Duodenal mucosa (tissue), 2 donors: Measurements from ENCODE around the gene IQGAP2.
A peak's percentile ranks its signal among the peaks of the same experiment; 100 is the strongest.
"Not testable (repeated sequence)": the region's sequence is repeated elsewhere in the genome, so short reads cannot be mapped to it uniquely, and the experiment has no call there.

ENCODE experiments used
- H3K27ac ChIP-seq: one replicate; pipeline ENCODE4 v1.7.0; 2013; ENCODE audit warnings: low read depth, low read length
- H3K27me3 ChIP-seq, 2 donors: one replicate each; pipeline ENCODE4 v1.7.0; 2013; ENCODE audit warnings: low read length in 2 of 2, control low read depth in 1 of 2; ENCODE audit not compliant: insufficient read depth in 2 of 2, control insufficient read depth in 1 of 2
- H3K36me3 ChIP-seq, 2 donors: one replicate each; pipeline ENCODE4 v1.7.0; 2013; ENCODE audit warnings: low read length in 2 of 2, control low read depth in 1 of 2; ENCODE audit not compliant: insufficient read depth in 2 of 2, control insufficient read depth in 1 of 2
- H3K4me1 ChIP-seq, 2 donors: one replicate each; pipeline ENCODE4 v1.7.0; 2013; ENCODE audit warnings: low read length in 2 of 2, control low read depth in 1 of 2; ENCODE audit not compliant: insufficient read depth in 2 of 2, control insufficient read depth in 1 of 2
- H3K4me3 ChIP-seq, 2 donors: one replicate each; pipeline ENCODE4 v1.7.0; 2013; ENCODE audit warnings: low read length in 2 of 2, low read depth in 1 of 2
- H3K9ac ChIP-seq, 2 donors: one replicate each; pipeline ENCODE4 v1.7.0; 2013; ENCODE audit warnings: low read length in 2 of 2, low read depth in 1 of 2
- H3K9me3 ChIP-seq, 2 donors: one replicate each; pipeline ENCODE4 v1.7.0; 2013; ENCODE audit warnings: low read length in 2 of 2, control low read depth in 1 of 2; ENCODE audit not compliant: control insufficient read depth in 1 of 2

Gene IQGAP2

DNA sequence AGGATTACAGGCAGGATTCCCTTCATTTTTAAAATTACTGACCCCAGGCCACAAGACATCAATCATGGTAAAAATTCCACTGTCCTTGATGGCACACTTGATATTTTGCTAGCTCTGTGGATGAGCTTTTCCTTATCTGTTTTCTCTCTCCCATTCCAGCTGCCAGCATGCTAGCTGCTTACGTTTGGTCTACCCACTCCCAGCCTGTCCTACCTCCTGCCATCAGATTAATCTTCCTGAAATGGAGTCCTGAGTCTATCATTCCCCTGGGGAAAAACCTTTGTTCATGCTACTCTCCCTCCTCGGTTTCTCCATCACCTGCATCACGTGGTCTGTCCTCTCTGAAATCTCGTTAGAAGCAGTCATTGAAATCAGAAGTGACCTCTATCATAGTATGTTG is 111.2 kb downstream of the IQGAP2 start:
- Histone ChIP-seq H3K27me3 (no peaks in the 10 kb centered on the region), H3K36me3 (peaks cover 0 to 3% of the 10 kb centered on the region in 2 donors), H3K4me3 (no peak overlapping the region), H3K9me3 (no peaks in the 10 kb centered on the region), H3K9ac (no peak overlapping the region), H3K27ac (no peak overlapping the region), H3K4me1 (no peaks in the 10 kb centered on the region)

GRCh38 chr5:76514713-76515112 is 111.6 kb downstream of the IQGAP2 start:
- Histone ChIP-seq H3K36me3 (peaks cover 0 to 3% of the 10 kb centered on the region in 2 donors), H3K27ac (no peak overlapping the region), H3K27me3 (no peaks in the 10 kb centered on the region), H3K9ac (no peak overlapping the region), H3K4me1 (no peaks in the 10 kb centered on the region), H3K9me3 (no peaks in the 10 kb centered on the region), H3K4me3 (no peak overlapping the region)

DNA sequence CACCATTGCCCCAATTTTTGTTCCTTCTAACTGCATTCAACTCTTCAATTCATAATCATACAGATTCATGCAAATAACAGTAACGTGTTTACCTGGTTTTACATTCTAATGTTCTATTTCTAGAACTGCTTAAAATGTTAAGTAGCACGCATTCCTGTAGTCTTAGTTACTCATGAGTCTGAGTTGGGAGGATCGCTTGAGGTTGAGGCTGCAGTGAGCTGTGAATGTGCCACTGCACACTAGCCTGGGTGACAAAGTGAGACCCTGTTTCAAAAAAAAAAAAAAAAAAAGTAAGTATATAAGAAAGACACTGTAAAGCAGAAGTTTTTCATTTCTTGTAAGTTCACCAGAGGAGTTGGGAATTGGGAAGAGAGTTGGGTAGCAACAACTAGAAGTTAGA is 114.2 kb downstream of the IQGAP2 start:
- H3K9me3 ChIP-seq, result no peaks in the 10 kb centered on the region
- no peak overlapping the region for H3K4me3 ChIP-seq
- H3K27me3 ChIP-seq, result no peaks in the 10 kb centered on the region
- H3K27ac ChIP-seq, result no peak overlapping the region
- no peaks in the 10 kb centered on the region for H3K36me3 ChIP-seq
- no peak overlapping the region for H3K9ac ChIP-seq
- H3K4me1 ChIP-seq, result peaks cover 5 to 11% of the 10 kb centered on the region in 2 donors

GRCh38 chr5:76518246-76518645 is 115.2 kb downstream of the IQGAP2 start:
- H3K9ac ChIP-seq, H3K36me3 ChIP-seq, H3K9me3 ChIP-seq, H3K27me3 ChIP-seq, H3K4me3 ChIP-seq, H3K27ac ChIP-seq: not testable (repeated sequence)
- H3K4me1 ChIP-seq, result peaks cover 10 to 20% of the 10 kb centered on the region in 2 donors

- Histone ChIP-seq H3K4me1 (peaks cover 12 to 29% of the 10 kb centered on the region in 2 donors), H3K9me3 (no peaks in the 10 kb centered on the region), H3K9ac (peak overlapping the region in 1 of 2 donors; percentile 20), H3K27ac (no peak overlapping the region), H3K27me3 (no peaks in the 10 kb centered on the region), H3K4me3 (no peak overlapping the region), H3K36me3 (no peaks in the 10 kb centered on the region)
Observed at GRCh38 chr5:76521240-76521758, 118.2 kb downstream of the IQGAP2 start.

DNA sequence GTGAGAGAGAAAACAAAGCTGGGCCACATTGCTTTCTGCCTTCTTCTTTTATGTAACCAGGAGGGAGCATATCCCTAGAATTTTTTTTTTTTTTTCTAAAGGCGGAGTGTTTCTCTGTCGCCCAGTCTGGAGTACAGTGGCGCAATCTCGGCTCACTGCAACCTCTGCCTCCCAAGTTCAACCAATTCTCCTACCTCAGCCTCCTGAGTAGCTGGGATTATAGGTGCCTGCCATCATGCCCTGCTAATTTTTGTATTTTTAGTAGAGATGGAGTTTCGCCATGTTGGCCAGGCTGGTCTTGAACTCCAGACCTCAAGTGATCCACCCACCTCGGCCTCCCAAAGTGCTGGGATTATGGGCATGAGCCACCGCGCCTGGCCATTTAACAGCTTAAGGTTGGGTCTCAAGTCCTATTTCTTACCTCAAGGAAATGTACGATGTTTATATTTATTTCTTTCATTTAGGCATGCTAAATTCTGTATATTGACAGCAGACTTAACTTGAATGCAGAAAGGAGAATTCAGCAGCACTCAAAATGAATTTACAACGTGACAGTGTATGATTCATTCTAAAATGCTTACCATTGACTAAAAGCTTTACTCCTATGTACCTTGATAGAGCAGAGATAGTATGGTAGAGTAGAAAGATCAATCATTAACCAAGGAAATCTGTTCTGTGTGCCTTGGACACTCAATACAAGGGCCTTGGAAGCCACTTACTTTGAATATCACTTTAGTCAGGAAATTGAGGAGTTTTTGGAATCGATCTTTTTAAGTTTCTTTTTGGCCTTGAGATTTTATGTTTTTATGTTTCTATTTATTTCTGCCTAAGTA is 119.2 kb downstream of the IQGAP2 start:
- H3K4me3 ChIP-seq, result no peak overlapping the region
- no peaks in the 10 kb centered on the region for H3K27me3 ChIP-seq
- no peak overlapping the region for H3K27ac ChIP-seq

GRCh38 chr5:76524101-76524835 is 121.2 kb downstream of the IQGAP2 start:
- H3K4me3 ChIP-seq, result no peak overlapping the region
- no peak overlapping the region for H3K9ac ChIP-seq
- no peaks in the 10 kb centered on the region for H3K36me3 ChIP-seq
- no peaks in the 10 kb centered on the region for H3K27me3 ChIP-seq
- no peak overlapping the region for H3K27ac ChIP-seq
- H3K4me1 ChIP-seq, result peaks cover 12 to 39% of the 10 kb centered on the region in 2 donors
- H3K9me3 ChIP-seq, result no peaks in the 10 kb centered on the region

More for the DNA sequence above, 119.2 kb downstream of the IQGAP2 start:
- no peaks in the 10 kb centered on the region for H3K9me3 ChIP-seq
- no peak overlapping the region for H3K9ac ChIP-seq
- H3K36me3 ChIP-seq, result no peaks in the 10 kb centered on the region
- peaks cover 12 to 32% of the 10 kb centered on the region in 2 donors for H3K4me1 ChIP-seq

- Histone ChIP-seq H3K27ac (no peak overlapping the region), H3K27me3 (no peaks in the 10 kb centered on the region), H3K36me3 (no peaks in the 10 kb centered on the region), H3K4me3 (no peak overlapping the region), H3K9ac (no peak overlapping the region), H3K4me1 (peaks cover 12 to 39% of the 10 kb centered on the region in 2 donors), H3K9me3 (no peaks in the 10 kb centered on the region)
Observed at GRCh38 chr5:76524868-76525267, 121.8 kb downstream of the IQGAP2 start.

GRCh38 chr5:76525956-76526355 is 122.9 kb downstream of the IQGAP2 start:
- H3K4me1 ChIP-seq, result peaks cover 12 to 36% of the 10 kb centered on the region in 2 donors

DNA sequence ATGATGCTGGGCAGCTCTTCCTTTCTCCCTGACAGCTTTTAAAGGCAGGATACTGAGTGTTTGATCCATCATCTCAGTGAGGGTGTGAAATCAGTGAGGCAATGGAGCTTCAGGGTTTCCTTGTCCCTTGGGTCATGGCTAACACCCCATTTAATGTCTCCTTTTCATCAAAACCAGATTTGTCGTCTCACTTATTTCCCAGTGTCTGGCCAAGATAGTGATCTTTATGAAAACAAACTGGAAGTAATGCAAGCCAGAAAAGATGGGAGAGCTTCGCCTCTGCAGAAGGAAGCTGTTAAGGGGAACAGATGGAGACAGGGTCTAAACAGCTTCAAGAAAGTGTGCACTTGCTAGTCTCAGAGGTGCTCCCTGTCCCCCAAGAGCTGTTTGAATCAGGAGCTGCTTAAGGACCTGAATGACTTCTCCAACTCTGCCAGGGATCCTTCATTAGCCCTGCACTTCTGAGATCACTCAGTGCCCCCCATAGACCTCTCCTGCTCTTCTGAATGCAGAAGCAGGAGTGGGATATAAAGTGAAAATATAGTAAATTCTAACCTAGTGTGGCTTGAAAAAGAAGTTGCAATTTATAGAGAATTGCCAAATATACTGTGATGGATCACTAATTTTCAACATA is 124.0 kb downstream of the IQGAP2 start:
- Histone ChIP-seq H3K36me3 (no peaks in the 10 kb centered on the region), H3K4me1 (peaks cover 8 to 28% of the 10 kb centered on the region in 2 donors), H3K4me3 (no peak overlapping the region), H3K9ac (no peak overlapping the region), H3K27me3 (no peaks in the 10 kb centered on the region), H3K9me3 (no peaks in the 10 kb centered on the region), H3K27ac (no peak overlapping the region)

More at GRCh38 chr5:76525956-76526355, 122.9 kb downstream of the IQGAP2 start:
- Histone ChIP-seq H3K9ac (no peak overlapping the region), H3K9me3 (no peaks in the 10 kb centered on the region), H3K27me3 (no peaks in the 10 kb centered on the region), H3K27ac (no peak overlapping the region), H3K36me3 (no peaks in the 10 kb centered on the region), H3K4me3 (no peak overlapping the region)
